Astrocyte of the spinal cord (primary cell): ENCODE measurements around the gene JMJD1C.

Experiments
- DNase-seq: peaks from one replicate; pipeline ENCODE4 v3.0.0; 2011; ENCODE audit warnings: low read depth, low spot score
- H3K4me3 ChIP-seq: 2 replicates; pipeline ENCODE4 v1.5.1; 2011; ENCODE audit warnings: low read depth, mild to moderate bottlenecking, low read length, moderate library complexity
- in situ Hi-C: cut with HindIII; loops from 2 replicates; pipeline ENCODE4 v1.10.0; 2017; ENCODE audit warnings: low sequenced_read_pairs
- TF ChIP-seq, protein P1 (sequence below): IDR thresholded peaks from 2 replicates; pipeline ENCODE4 v1.5.1; 2012; ENCODE audit warnings: low read depth, mild to moderate bottlenecking, low read length, inconsistent platforms

Gene JMJD1C

DNA sequence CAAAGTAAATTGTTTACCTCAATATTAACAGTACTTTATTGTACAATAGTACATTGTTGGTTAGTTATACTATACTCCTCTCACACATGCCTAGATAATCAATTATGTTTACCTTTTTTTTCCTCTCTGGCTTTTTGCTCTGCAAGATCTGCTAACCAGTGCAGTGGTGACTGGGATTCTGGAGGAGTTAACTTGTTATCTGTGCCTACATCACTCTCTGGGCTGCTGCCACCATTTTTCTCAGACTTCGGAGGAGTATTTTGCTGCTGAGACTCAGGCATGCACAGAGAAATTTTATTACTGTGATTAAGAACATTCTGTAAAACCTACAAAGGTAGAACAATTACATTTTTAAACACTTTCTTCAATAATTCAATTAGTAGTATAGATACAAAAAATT, 273.0 kb downstream of the JMJD1C start:
- TF ChIP-seq, protein P1, sequence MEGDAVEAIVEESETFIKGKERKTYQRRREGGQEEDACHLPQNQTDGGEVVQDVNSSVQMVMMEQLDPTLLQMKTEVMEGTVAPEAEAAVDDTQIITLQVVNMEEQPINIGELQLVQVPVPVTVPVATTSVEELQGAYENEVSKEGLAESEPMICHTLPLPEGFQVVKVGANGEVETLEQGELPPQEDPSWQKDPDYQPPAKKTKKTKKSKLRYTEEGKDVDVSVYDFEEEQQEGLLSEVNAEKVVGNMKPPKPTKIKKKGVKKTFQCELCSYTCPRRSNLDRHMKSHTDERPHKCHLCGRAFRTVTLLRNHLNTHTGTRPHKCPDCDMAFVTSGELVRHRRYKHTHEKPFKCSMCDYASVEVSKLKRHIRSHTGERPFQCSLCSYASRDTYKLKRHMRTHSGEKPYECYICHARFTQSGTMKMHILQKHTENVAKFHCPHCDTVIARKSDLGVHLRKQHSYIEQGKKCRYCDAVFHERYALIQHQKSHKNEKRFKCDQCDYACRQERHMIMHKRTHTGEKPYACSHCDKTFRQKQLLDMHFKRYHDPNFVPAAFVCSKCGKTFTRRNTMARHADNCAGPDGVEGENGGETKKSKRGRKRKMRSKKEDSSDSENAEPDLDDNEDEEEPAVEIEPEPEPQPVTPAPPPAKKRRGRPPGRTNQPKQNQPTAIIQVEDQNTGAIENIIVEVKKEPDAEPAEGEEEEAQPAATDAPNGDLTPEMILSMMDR: no peak
- in situ Hi-C loops: no loop called here
- H3K4me3 ChIP-seq: no peak overlapping the region
- no peak for DNase-seq

- DNase-seq: no peak
- TF ChIP-seq, protein P1: no peak
- in situ Hi-C loops: no loop called here
- no peak overlapping the region for H3K4me3 ChIP-seq
Measured at GRCh38 chr10:63175534-63175933, 290.2 kb downstream of the JMJD1C start.

- no peak for DNase-seq
- TF ChIP-seq, protein P1: no peak
- no peak overlapping the region for H3K4me3 ChIP-seq
- in situ Hi-C loops: no loop called here
Measured at GRCh38 chr10:63173468-63174232, 292.1 kb downstream of the JMJD1C start.

- no peak overlapping the region for H3K4me3 ChIP-seq
- no peak for DNase-seq
- TF ChIP-seq, protein P1: no peak
- in situ Hi-C loops: no loop called here
Measured at GRCh38 chr10:63171926-63172325, 293.9 kb downstream of the JMJD1C start.

- in situ Hi-C loops: no loop called here
- H3K4me3 ChIP-seq: no peak overlapping the region
- DNase-seq: no peak
- TF ChIP-seq, protein P1: no peak
Measured at GRCh38 chr10:63171255-63171855, 294.4 kb downstream of the JMJD1C start.

GRCh38 chr10:63169624-63170023, 296.2 kb downstream of the JMJD1C start:
- DNase-seq: no peak
- H3K4me3 ChIP-seq: no peak overlapping the region
- in situ Hi-C loops: no loop called here
- TF ChIP-seq, protein P1: no peak
